NCI-H187 (cell line): ENCODE data around the gene N4BP2L1.

Experiments used
- DNase-seq, 2 experiments: peaks; one replicate each; lab custom pipeline; 2025; lab: John Stamatoyannopoulos, UW

The N4BP2L1 gene

GRCh38 chr13:32427852-32428580 lies at the start of gene N4BP2L1:
Gene N4BP2L1 (minus strand): TSS chr13:32428130. CDS start chr13:32428082, 48 bp downstream.
- no peak for DNase-seq

- DNase-seq = no peak
Measured at GRCh38 chr13:32476892-32477291, 49.0 kb upstream of the N4BP2L1 start.

GRCh38 chr13:32476021-32476731 lies 48.2 kb upstream of the N4BP2L1 start:
- DNase-seq = no peak

- no peak for DNase-seq
Measured at GRCh38 chr13:32474999-32475792, 47.3 kb upstream of the N4BP2L1 start.

- DNase-seq = no peak
Measured at GRCh38 chr13:32473650-32474049, 45.7 kb upstream of the N4BP2L1 start.

GRCh38 chr13:32472194-32472621 lies 44.3 kb upstream of the N4BP2L1 start:
- no peak for DNase-seq

GRCh38 chr13:32471187-32471922 lies 43.4 kb upstream of the N4BP2L1 start:
- no peak for DNase-seq

GRCh38 chr13:32468502-32469142 lies 40.7 kb upstream of the N4BP2L1 start:
- DNase-seq = no peak

GRCh38 chr13:32456591-32456990 lies 28.7 kb upstream of the N4BP2L1 start:
- no peak for DNase-seq

GRCh38 chr13:32455594-32455903 lies 27.6 kb upstream of the N4BP2L1 start:
- DNase-seq = no peak

GRCh38 chr13:32454886-32455593 lies 27.1 kb upstream of the N4BP2L1 start:
- no peak for DNase-seq

- DNase-seq = no peak
Measured at GRCh38 chr13:32453981-32454380, 26.1 kb upstream of the N4BP2L1 start.

GRCh38 chr13:32448972-32449371 lies 21.0 kb upstream of the N4BP2L1 start:
- DNase-seq = no peak

- DNase-seq = no peak
Measured at GRCh38 chr13:32447894-32448623, 20.1 kb upstream of the N4BP2L1 start.

- no peak for DNase-seq
Measured at GRCh38 chr13:32446773-32447465, 19.0 kb upstream of the N4BP2L1 start.

GRCh38 chr13:32446220-32446619 lies 18.3 kb upstream of the N4BP2L1 start:
- no peak for DNase-seq

- no peak for DNase-seq
Measured at GRCh38 chr13:32445461-32445860, 17.5 kb upstream of the N4BP2L1 start.

GRCh38 chr13:32443111-32443510 lies 15.2 kb upstream of the N4BP2L1 start:
- no peak for DNase-seq

- no peak for DNase-seq
Measured at GRCh38 chr13:32438871-32439270, 10.9 kb upstream of the N4BP2L1 start.

- no peak for DNase-seq
Measured at GRCh38 chr13:32432856-32433255, 4.9 kb upstream of the N4BP2L1 start.
